Activated T-cell treated with anti-CD3 and anti-CD28 coated beads, Interleukin-2, amount 50 U/mL, for 72 hours (primary cell): Measurements from ENCODE around the gene PNLDC1. TPM values are rescaled to one million over a fixed set of nuclear protein-coding genes. Genes with fewer than 3 reads are reported as not detected.

ENCODE experiments used
- ATAC-seq, 2 donors: fragments of 150-1000 bp; cut with Tn5 transposase; replicated peaks in 1 of 2; 2 replicates each; pipeline ENCODE4 v1.10.0; 2021; ENCODE audit warnings: moderate library complexity in 2 of 2, mild to moderate bottlenecking in 1 of 2
- DNase-seq, 2 donors: peaks; one replicate each; pipeline ENCODE4 v3.0.0; 2021 to 2022; ENCODE audit warnings: mixed read lengths in 1 of 2
- H3K27ac Mint-ChIP-seq: one replicate; pipeline ENCODE4 v1.8.0; 2022; ENCODE audit warnings: mild to moderate bottlenecking, moderate library complexity, mixed read lengths
- H3K27me3 Mint-ChIP-seq: one replicate; pipeline ENCODE4 v1.8.0; 2022; ENCODE audit warnings: low read depth, mixed read lengths
- H3K36me3 Mint-ChIP-seq, 2 donors: one replicate each; pipeline ENCODE4 v1.8.0; 2022; ENCODE audit warnings: mixed read lengths in 2 of 2, mild to moderate bottlenecking in 1 of 2; ENCODE audit not compliant: insufficient read depth in 2 of 2
- H3K4me1 Mint-ChIP-seq: one replicate; pipeline ENCODE4 v1.8.0; 2022; ENCODE audit warnings: low read depth, mixed read lengths
- H3K4me3 Mint-ChIP-seq, 2 donors: one replicate each; pipeline ENCODE4 v1.8.0; 2022; ENCODE audit warnings: mild to moderate bottlenecking in 2 of 2, mixed read lengths in 2 of 2, moderate library complexity in 2 of 2
- H3K9me3 Mint-ChIP-seq, 2 donors: one replicate each; pipeline ENCODE4 v1.8.0; 2022; ENCODE audit warnings: mixed read lengths in 2 of 2
- total RNA-seq, 2 donors: library from RNA; stranded (reverse); gene quantifications; one replicate each; pipeline ENCODE4 v1.2.3, GENCODE V29; 2022

The PNLDC1 gene, protein sequence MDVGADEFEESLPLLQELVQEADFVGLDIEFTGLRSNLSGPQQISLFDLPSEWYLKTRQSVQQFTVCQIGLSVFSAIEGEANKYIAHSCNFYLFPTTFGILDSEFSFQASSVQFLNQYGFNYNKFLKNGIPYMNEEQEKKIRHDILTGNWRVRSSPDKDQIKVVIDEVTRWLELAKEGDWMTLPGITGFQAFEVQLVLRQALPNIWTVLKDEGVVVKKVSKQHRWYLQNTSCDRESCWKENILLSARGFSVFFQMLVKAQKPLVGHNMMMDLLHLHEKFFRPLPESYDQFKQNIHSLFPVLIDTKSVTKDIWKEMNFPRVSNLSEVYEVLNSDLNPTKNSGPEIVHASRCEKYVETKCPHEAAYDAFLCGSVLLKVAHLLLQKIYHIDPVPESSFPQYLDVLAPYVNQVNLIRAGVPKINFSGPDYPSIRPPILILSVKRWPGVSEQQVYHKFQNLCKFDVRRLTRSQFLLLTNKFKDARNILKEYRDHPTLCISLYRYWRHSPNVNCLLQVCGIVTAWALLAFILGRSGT
- total RNA-seq: under 1 TPM; 0.37 to 0.62 TPM

DNA sequence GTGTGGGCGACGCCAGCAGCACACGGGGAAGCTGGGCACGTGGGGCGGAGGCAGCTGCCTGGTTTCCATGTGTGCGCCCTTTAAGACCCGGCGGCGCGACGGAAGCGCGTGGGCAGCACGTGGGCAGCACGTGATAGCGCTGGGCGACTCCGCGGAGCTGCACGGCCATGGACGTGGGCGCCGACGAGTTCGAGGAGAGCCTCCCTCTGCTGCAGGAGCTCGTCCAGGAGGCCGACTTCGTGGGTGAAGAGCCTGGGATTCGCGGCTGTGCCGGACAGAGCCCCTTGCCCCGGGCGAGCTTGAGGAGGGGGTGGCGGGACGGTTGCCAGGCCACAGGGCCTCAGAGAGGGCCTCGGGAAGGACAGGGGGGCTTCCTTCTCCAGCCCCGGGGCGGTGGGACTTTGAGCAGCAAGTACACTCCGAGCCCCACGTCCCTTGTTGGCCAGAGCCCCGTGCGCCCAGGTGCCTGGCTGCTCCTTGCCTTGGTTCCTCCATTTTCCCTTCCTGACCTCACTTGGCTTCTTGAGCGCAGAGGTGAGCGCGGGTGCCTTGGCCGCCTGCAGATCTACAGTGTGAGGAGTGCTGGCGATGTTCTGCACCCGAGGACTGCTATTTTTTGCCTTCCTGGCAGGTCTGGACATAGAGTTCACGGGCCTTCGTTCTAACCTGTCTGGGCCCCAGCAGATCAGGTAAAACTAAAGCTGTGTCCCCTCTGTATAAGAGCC is at the start of gene PNLDC1:
TSS of gene PNLDC1 (plus strand) at position 136 of the 725 bp plus-strand sequence. CDS start at position 168, 32 bp downstream.
- Mint-ChIP-seq H3K27ac (no peak within 1 kb of the TSS), H3K9me3 (no peaks in the 10 kb centered on the region), H3K27me3 (no peaks in the 10 kb centered on the region), H3K36me3 (peaks cover 0 to 23% of the 10 kb centered on the region in 2 donors), H3K4me1 (peaks cover 28% of the 10 kb centered on the region), H3K4me3 (no peak within 1 kb of the TSS)
- DNase-seq (no peak), ATAC-seq (no peak)

DNA sequence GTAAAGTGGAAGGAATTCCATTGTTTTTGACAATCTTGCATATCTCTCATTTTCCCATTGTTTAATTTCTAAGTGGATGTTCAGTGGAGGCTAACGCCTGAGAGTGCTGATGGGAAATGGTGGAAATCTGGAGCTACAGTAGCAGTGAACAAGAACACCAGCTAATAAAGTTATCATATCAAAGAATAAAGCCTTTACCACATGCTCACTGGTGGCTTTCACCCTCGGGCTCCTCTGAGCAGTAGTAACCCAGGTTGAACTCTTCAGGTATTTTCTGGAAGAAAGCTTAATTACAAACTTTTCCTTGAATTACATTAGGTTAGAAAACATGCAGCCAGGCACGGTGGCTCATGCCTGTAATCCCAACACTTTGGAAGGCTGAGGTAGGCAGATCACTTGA is 48.6 kb upstream of the PNLDC1 start:
- DNase-seq (no peak), ATAC-seq (no peak)
- H3K9me3 Mint-ChIP-seq: no peaks in the 10 kb centered on the region
- no peaks in the 10 kb centered on the region for H3K27me3 Mint-ChIP-seq
- peaks cover 12% of the 10 kb centered on the region for H3K4me1 Mint-ChIP-seq
- no peak overlapping the region for H3K4me3 Mint-ChIP-seq
- peaks cover 4 to 39% of the 10 kb centered on the region in 2 donors for H3K36me3 Mint-ChIP-seq
- peak overlapping the region; percentile 10 for H3K27ac Mint-ChIP-seq

DNA sequence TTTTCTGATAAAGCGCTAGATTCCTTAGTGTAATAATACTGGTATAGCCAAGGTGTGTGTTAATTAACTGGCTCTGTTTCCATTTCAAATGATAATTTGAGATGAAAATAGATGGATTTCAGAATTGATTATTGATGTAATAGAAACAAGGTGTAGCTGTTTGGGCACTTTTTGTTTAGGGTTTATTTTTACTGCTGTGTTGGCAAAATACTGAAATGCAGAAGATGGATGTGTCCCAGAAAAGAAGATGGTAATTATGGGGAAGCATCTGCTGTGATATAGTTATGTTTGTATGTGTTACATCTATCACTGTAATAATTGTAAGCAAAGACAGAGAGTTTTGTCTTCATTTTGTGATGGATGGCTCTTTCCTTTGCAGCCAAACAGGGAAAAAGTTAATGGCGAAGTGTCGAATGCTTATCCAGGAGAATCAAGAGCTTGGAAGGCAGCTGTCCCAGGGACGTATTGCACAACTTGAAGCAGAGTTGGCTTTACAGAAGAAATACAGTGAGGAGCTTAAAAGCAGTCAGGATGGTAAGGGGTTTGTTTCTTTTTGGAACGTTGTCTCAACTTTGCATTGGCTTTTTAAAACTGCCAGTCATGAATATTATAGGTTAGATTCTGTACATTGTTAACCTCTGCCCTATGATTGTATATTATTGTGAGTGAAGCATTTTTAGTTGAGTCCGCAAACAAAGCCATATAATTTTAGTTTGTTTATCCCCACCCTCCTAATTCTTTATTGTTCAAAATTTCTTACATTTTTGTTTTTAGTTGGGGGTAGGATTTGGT is 46.8 kb upstream of the PNLDC1 start:
- Mint-ChIP-seq H3K27me3 (no peaks in the 10 kb centered on the region), H3K4me3 (no peak overlapping the region), H3K4me1 (peaks cover 19% of the 10 kb centered on the region), H3K36me3 (peaks cover 3 to 43% of the 10 kb centered on the region in 2 donors), H3K9me3 (no peaks in the 10 kb centered on the region), H3K27ac (no peak overlapping the region)
- no peak for DNase-seq
- no peak for ATAC-seq

DNA sequence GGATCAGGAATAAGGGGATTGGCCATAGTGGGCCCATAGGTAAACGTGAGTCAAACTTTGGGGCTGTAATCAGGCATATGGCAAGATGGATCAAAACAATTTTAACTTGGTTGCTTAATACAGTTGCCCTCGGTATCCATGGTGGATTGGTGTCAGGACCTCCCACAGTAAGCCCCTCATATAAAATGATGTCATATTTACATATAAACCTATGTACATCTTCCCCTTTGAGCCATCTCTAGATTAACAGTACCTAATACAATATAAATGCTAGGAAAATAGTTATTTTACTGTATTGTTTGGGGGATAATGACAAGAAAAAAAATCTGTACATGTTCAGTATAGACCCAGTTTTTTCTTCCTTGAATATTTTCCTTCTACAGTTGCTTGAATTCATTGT is 45.7 kb upstream of the PNLDC1 start:
- peaks cover 25% of the 10 kb centered on the region for H3K4me1 Mint-ChIP-seq
- ATAC-seq (no peak), DNase-seq (no peak)
- H3K9me3 Mint-ChIP-seq: no peaks in the 10 kb centered on the region
- H3K36me3 Mint-ChIP-seq: peaks cover 5 to 38% of the 10 kb centered on the region in 2 donors
- no peaks in the 10 kb centered on the region for H3K27me3 Mint-ChIP-seq
- H3K27ac Mint-ChIP-seq: no peak overlapping the region
- H3K4me3 Mint-ChIP-seq: no peak overlapping the region

DNA sequence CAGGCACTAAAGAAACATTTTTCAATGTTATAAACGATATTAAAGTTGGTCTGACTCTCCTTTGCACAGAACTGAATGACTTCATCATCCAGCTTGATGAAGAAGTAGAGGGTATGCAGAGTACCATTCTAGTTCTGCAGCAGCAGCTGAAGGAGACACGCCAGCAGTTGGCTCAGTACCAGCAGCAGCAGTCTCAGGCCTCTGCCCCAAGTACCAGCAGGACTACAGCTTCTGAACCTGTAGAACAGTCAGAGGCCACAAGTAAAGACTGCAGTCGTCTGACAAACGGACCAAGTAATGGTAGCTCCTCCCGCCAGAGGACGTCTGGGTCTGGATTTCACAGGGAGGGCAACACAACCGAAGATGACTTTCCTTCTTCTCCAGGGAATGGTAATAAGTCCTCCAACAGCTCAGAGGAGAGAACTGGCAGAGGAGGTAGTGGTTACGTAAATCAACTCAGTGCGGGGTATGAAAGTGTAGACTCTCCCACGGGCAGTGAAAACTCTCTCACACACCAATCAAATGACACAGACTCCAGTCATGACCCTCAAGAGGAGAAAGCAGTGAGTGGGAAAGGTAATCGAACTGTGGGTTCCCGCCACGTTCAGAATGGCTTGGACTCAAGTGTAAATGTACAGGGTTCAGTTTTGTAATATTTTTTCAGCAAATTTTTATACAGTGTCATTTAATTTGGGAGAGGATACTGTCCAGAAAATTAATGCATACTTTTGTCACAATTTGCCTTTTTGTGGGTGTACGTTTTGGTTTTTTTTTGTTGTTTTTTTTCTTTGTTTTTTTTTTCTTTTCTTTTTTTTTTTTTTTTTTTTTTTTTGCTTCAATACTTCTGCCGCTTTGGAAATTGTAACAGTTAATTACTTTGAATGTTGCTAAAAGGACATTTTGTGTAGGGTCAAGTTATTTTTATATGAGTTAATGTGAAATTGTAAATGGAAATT is 44.8 kb upstream of the PNLDC1 start:
- Mint-ChIP-seq H3K4me3 (no peak overlapping the region), H3K4me1 (peaks cover 33% of the 10 kb centered on the region), H3K9me3 (no peaks in the 10 kb centered on the region), H3K27me3 (no peaks in the 10 kb centered on the region), H3K36me3 (peaks cover 5 to 38% of the 10 kb centered on the region in 2 donors), H3K27ac (peak overlapping the region; percentile 70)
- ATAC-seq: no peak
- no peak for DNase-seq

DNA sequence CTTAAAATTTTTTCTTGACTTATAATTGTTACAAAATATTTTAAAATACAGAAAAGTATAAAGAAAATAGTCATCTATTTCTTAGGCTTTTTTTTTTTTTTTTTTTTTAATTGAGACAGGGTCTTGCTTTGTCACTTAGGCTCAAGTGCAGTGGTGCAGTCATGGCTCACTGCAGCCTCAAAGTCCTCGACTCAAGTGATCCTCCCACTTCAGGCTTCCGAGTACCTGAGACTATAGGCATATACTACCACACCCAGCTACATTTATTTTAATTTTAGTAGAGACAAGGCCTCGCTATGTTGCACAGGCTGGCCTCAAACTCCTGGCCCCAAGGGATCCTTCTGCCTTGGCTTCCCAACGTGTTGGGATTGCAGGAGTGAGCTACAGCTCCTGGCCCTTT is 43.6 kb upstream of the PNLDC1 start:
- no peaks in the 10 kb centered on the region for H3K9me3 Mint-ChIP-seq
- H3K4me1 Mint-ChIP-seq: peaks cover 45% of the 10 kb centered on the region
- no peak overlapping the region for H3K4me3 Mint-ChIP-seq
- ATAC-seq (no peak), DNase-seq (no peak)
- H3K27me3 Mint-ChIP-seq: no peaks in the 10 kb centered on the region
- no peak overlapping the region for H3K27ac Mint-ChIP-seq
- H3K36me3 Mint-ChIP-seq: peaks cover 5 to 36% of the 10 kb centered on the region in 2 donors

DNA sequence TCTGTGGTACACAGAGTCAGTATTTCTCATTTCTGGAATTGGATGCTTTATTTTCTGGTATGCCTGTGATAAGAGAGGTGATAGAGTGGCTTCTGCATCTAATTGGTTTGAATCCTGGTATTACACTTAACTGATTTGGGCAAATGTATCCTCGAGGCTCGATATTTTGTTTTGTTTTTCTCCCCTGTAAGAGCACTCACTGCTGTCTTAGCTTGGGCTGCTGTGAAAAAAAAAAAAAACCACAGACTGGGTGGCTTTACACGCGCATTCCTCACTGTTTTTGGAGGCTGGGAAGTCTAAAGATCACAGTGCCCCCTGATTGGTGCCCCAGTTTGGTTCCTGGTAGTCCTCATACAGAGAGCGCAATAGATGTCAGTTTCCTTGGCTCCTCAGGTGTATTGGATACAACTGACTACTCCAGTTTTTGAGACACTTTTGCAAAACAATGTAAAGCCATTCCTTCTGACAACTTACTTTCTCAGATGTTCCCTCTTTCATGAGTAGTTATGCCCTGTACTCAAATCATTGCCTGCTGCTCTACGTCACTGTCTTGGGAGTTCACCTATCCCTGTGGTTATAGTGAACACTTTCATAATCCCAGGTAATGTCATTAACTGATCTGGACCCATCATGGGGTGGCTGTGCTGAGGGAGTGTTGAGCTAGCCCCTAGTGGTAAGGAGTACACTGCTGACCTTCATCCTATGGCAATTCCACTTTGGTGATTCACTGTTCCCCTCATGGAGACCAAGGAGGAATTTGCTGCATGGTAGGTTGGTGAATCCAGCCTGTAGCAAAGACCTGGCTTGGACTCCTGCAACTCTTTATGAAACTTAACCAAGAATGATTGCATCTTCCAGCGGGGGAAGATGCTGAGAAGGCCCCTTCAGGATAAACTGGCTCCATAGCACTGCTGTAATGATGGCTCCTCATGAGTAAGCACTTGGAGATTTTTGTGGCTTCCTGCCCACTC is 41.8 kb upstream of the PNLDC1 start:
- Mint-ChIP-seq H3K36me3 (peaks cover 9 to 32% of the 10 kb centered on the region in 2 donors), H3K9me3 (no peaks in the 10 kb centered on the region), H3K27me3 (no peaks in the 10 kb centered on the region), H3K27ac (peak overlapping the region; percentile 70), H3K4me1 (peaks cover 50% of the 10 kb centered on the region), H3K4me3 (no peak overlapping the region)
- DNase-seq (no peak), ATAC-seq (no peak)

DNA sequence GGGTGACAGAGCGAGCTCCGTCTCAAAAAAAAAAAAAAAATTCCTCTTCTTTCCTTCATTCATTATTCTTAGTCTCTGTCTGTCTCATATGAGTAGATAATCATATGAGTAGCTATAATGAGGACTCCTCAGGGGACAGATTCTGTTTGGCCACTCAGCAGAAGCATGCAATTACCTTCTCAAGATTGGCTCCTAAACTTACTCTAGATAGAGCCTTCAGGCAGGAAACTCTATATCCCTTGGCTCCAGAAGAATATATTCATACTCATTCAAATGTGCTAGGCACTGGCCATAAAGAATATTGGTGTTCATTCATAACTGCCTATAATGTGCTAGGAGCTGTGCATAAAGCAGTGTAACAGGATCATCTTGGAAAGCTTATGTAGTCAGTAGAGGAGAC is 40.4 kb upstream of the PNLDC1 start:
- Mint-ChIP-seq H3K36me3 (peaks cover 9 to 33% of the 10 kb centered on the region in 2 donors), H3K4me1 (peaks cover 53% of the 10 kb centered on the region), H3K9me3 (no peaks in the 10 kb centered on the region), H3K27ac (peak overlapping the region; percentile 3), H3K27me3 (no peaks in the 10 kb centered on the region), H3K4me3 (peak overlapping the region; percentile 35 to 36)
- ATAC-seq: no peak
- no peak for DNase-seq

DNA sequence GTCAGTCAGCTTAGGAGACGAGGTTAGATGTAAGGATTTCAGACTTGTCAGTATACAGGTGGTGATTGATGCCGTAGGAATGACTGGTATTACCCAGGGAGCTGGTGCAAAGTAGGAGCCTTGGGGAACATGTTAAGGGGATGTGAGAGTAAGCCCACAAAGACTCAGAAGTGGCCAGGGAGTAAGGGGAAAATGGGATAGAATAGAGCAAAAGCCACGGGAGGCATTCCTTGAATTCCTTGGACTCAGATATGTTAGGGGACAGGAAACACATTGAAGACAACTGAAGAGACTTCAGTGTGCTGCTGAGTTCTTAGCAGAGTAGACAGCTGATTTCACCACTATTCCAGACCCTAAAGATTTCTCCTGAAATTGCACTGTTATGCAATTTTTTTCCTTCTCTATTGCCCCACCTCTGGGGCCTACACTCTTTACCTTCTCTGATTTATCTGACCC is 39.4 kb upstream of the PNLDC1 start:
- Mint-ChIP-seq H3K36me3 (peaks cover 9 to 28% of the 10 kb centered on the region in 2 donors), H3K4me1 (peaks cover 49% of the 10 kb centered on the region), H3K4me3 (peak overlapping the region; percentile 95 to 96), H3K9me3 (no peaks in the 10 kb centered on the region), H3K27me3 (no peaks in the 10 kb centered on the region), H3K27ac (peak overlapping the region; percentile 98)
- DNase-seq: no peak
- ATAC-seq: no peak

DNA sequence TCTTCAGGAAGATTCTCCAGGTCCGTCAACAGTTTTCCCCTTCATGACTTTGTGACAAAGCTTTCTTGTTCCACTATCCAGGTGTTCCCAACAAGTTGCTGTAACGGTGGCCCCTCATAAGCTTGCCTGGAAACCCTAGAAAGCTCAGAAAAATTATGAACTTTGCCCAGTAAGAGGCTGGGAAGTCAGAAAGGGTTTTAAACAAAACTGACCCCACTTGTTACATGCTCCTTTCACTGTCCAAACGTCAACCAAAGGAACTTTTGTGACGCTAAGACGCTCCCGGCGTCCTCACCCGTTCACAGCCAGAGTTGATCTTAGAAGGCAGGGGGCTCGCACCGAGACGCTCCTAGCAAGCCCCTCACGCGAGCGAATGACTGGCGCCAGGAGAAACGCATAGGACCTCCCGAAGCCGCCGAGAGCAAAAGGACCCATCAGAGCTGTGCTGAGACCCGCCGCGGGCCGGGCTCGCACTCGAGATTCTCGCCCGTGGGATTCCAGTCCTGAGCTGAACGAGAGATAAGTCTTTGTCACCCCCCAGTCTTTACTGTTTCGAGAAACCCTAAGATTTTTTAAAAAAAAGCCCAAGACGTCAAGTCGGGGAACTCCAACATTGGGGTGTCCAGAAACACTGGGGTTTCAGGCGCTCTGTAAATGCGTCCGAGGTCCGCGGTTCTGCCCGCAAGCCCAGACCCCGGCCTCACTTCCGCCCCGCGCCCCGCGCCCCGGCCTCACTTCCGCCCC is 38.8 kb upstream of the PNLDC1 start:
- ATAC-seq (peak in 1 of 2 donors; percentile 1), DNase-seq (no peak)
- Mint-ChIP-seq H3K4me1 (peaks cover 52% of the 10 kb centered on the region), H3K9me3 (no peaks in the 10 kb centered on the region), H3K4me3 (peak overlapping the region; percentile 95 to 96), H3K36me3 (peaks cover 7 to 25% of the 10 kb centered on the region in 2 donors), H3K27me3 (no peaks in the 10 kb centered on the region), H3K27ac (peak overlapping the region; percentile 98)
